Measurements from ENCODE around the gene MROH8. TPM values are rescaled to one million over a fixed set of nuclear protein-coding genes. Genes with fewer than 3 reads are reported as not detected.
"Not testable (repeated sequence)": the region's sequence is repeated elsewhere in the genome, so short reads cannot be mapped to it uniquely, and the experiment has no call there.

The MROH8 gene
- total RNA-seq, 2 donors from 2014 or later = 3.8 to 5.8 TPM

GRCh38 chr20:37137547-37137946 is 41.8 kb downstream of the MROH8 start:
- H3K36me3 ChIP-seq = no peaks in the 10 kb centered on the region
- no peak for TF ChIP-seq CTCF (IDR thresholded peaks at IDR 0.05)
- no peak for DNase-seq (ENCODE audit: low spot score)
- no peaks in the 10 kb centered on the region for H3K27me3 ChIP-seq
- H3K9me3 ChIP-seq = no peaks in the 10 kb centered on the region
- H3K4me1 ChIP-seq = peaks cover 0 to 8% of the 10 kb centered on the region in 2 donors
- no peak overlapping the region for H3K4me3 ChIP-seq
- no peak overlapping the region for H3K27ac ChIP-seq

GRCh38 chr20:37133952-37134351 is 45.4 kb downstream of the MROH8 start:
- no peak for DNase-seq (ENCODE audit: low spot score)
- Histone ChIP-seq H3K4me1 (peaks cover 0 to 8% of the 10 kb centered on the region in 2 donors), H3K27me3 (no peaks in the 10 kb centered on the region), H3K36me3 (no peaks in the 10 kb centered on the region), H3K27ac (no peak overlapping the region), H3K4me3 (no peak overlapping the region), H3K9me3 (no peaks in the 10 kb centered on the region)
- no peak for TF ChIP-seq CTCF (IDR thresholded peaks at IDR 0.05)

DNA sequence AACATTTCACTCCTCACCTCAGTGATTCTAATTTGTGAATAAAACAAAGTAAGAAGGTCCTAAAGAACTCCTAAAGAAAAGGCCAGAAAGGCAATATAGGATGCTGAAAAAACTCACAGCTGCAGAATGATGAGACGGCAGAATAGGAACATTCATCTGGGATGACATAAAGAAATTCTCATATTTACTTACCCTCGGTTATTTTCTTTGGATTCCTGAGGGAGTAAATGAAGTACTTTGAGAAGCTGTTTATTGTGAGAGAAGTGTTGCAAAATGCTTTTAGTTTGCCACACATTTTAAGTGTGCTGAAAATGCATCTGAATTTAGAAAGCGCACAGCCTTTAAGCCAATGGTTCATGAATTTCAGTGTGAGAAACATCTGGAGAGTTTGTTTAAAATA is 47.9 kb downstream of the MROH8 start:
- no peak overlapping the region for H3K4me3 ChIP-seq
- TF ChIP-seq CTCF (IDR thresholded peaks at IDR 0.05) = no peak
- no peak overlapping the region for H3K27ac ChIP-seq
- no peak for DNase-seq (ENCODE audit: low spot score)
- H3K36me3 ChIP-seq = no peaks in the 10 kb centered on the region
- no peaks in the 10 kb centered on the region for H3K27me3 ChIP-seq
- H3K9me3 ChIP-seq = no peaks in the 10 kb centered on the region
- peaks cover 0 to 8% of the 10 kb centered on the region in 2 donors for H3K4me1 ChIP-seq

GRCh38 chr20:37128803-37129202 is 50.5 kb downstream of the MROH8 start:
- Histone ChIP-seq H3K27me3 (no peaks in the 10 kb centered on the region), H3K27ac (no peak overlapping the region), H3K4me1 (no peaks in the 10 kb centered on the region), H3K36me3 (no peaks in the 10 kb centered on the region), H3K9me3 (no peaks in the 10 kb centered on the region), H3K4me3 (no peak overlapping the region)
- no peak for TF ChIP-seq CTCF (IDR thresholded peaks at IDR 0.05)
- no peak for DNase-seq (ENCODE audit: low spot score)

DNA sequence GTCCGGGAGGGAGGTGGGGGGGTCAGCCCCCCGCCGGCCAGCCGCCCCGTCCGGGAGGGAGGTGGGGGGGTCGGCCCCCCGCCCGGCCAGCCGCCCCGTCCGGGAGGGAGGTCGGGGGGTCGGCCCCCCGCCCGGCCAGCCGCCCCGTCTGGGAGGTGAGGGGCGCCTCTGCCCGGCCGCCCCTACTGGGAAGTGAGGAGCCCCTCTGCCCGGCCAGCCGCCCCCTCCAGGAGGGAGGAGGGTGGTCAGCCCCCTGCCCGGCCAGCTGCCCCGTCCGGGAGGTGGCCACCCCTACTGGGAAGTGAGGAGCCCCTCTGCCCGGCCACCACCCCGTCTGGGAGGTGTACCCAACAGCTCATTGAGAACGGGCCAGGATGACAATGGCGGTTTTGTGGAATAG is 53.1 kb downstream of the MROH8 start:
- H3K9me3 ChIP-seq; H3K27ac ChIP-seq; H3K4me1 ChIP-seq; H3K36me3 ChIP-seq; H3K4me3 ChIP-seq; DNase-seq (ENCODE audit: low spot score); H3K27me3 ChIP-seq: not testable (repeated sequence)

- no peaks in the 10 kb centered on the region for H3K36me3 ChIP-seq
- DNase-seq (ENCODE audit: low spot score) = no peak
- no peak overlapping the region for H3K4me3 ChIP-seq
Measured at GRCh38 chr20:37123441-37123840, 55.9 kb downstream of the MROH8 start.

More at GRCh38 chr20:37123441-37123840, 55.9 kb downstream of the MROH8 start:
- Histone ChIP-seq H3K27ac (no peak overlapping the region), H3K4me1 (no peaks in the 10 kb centered on the region), H3K27me3 (no peaks in the 10 kb centered on the region), H3K9me3 (no peaks in the 10 kb centered on the region)
- no peak for TF ChIP-seq CTCF (IDR thresholded peaks at IDR 0.05)

Data from right atrium auricular region (tissue), 2 donors.